SJCRH30 (cell line): Measurements from ENCODE around the gene SYNPO. TPM values are rescaled to one million over a fixed set of nuclear protein-coding genes. Genes with fewer than 3 reads are reported as not detected.

Experiments
- DNase-seq, 2 experiments: peaks; one replicate each; pipeline ENCODE4 v3.0.0-alpha.2; 2015 to 2020
- H3K27ac ChIP-seq: fragments of 250-450 bp; sonication (Bioruptor Pico); 2 replicates; pipeline ENCODE4 v1.5.1; 2020; ENCODE audit warnings: mild to moderate bottlenecking, moderate library complexity
- H3K27me3 ChIP-seq: fragments of 250-450 bp; sonication (Bioruptor Pico); 2 replicates; pipeline ENCODE4 v1.5.1; 2020; ENCODE audit warnings: mild to moderate bottlenecking, moderate library complexity
- H3K36me3 ChIP-seq: fragments of 250-450 bp; sonication (Bioruptor Pico); 2 replicates; pipeline ENCODE4 v1.5.1; 2020; ENCODE audit warnings: mild to moderate bottlenecking, moderate library complexity
- H3K4me1 ChIP-seq: fragments of 250-450 bp; sonication (Bioruptor Pico); 2 replicates; pipeline ENCODE4 v1.5.1; 2020; ENCODE audit warnings: mild to moderate bottlenecking, moderate library complexity
- H3K4me3 ChIP-seq: fragments of 250-450 bp; sonication (Bioruptor Pico); 2 replicates; pipeline ENCODE4 v1.5.1; 2020; ENCODE audit warnings: mild to moderate bottlenecking, moderate library complexity
- H3K9me3 ChIP-seq: fragments of 250-450 bp; sonication (Bioruptor Pico); replicated peaks from 2 replicates; pipeline ENCODE4 v1.5.1; 2020; ENCODE audit warnings: mild to moderate bottlenecking, moderate library complexity
- total RNA-seq: library from RNA; depleted of rRNA; stranded (reverse); fragments of >200 nt; shearing (Covaris generic); gene quantifications from 2 replicates; pipeline ENCODE4 v1.2.3, GENCODE V29; 2014

The SYNPO gene
- total RNA-seq, 1 experiment from 2014 or later, result 2.3 TPM

DNA sequence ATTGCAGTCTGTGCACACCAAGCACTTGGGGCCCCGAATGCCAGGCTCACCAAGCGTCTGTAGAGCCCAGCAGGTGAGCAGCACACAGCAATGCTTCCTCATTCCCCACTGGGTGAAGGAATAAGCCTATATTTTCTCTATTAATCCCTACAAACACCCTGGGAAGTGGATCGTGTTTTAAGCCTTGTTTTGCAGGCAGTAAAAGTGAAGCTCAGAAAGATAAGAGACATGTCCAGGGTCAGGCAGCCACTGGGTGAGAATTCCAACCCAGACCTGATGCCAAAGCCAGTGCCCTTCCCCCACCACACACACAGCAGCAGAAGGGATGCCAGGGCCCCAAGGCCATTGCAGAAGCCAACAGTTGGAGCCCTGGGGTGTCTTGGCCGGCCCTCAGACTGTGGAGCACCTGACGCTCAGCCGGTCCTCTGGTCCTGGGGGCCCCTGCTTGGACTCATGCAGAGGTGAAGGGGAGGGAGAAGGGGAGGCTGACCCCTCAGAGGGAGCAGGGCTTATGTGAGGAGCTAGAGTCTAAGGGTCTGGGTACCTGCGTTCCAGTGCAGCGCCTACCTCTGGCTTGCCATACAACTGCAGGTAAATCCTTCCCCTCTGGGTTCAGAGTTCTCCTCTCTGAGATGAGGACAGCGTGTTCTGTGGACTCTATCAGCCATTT, 26.3 kb upstream of the SYNPO start:
- no peak for DNase-seq
- Histone ChIP-seq H3K36me3 (no peaks in the 10 kb centered on the region), H3K27me3 (no peaks in the 10 kb centered on the region), H3K4me3 (no peak overlapping the region), H3K9me3 (no peaks in the 10 kb centered on the region), H3K27ac (no peak overlapping the region), H3K4me1 (peaks cover 40% of the 10 kb centered on the region)

DNA sequence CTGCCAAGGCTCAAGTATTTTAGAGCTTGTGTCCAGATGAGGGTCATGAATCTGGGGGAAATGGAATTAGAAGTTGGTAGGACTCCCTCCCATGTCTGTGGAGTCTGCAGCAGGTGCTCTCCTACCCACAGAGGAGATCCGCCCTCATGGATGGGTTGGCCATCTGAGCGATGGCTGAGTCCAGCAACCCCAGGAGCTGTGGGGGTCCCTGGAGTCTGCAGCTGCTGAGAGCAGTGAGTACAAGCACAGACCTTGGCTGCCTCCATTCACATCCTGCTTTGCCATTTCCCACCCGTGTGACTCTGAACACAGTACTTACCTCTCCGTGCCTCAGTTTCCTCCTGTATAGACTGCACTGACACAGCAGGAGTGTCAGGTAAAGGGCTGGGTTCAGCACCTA, 25.8 kb upstream of the SYNPO start:
- Histone ChIP-seq H3K27ac (no peak overlapping the region), H3K4me1 (peaks cover 43% of the 10 kb centered on the region), H3K36me3 (no peaks in the 10 kb centered on the region), H3K4me3 (no peak overlapping the region), H3K27me3 (no peaks in the 10 kb centered on the region), H3K9me3 (no peaks in the 10 kb centered on the region)
- no peak for DNase-seq

DNA sequence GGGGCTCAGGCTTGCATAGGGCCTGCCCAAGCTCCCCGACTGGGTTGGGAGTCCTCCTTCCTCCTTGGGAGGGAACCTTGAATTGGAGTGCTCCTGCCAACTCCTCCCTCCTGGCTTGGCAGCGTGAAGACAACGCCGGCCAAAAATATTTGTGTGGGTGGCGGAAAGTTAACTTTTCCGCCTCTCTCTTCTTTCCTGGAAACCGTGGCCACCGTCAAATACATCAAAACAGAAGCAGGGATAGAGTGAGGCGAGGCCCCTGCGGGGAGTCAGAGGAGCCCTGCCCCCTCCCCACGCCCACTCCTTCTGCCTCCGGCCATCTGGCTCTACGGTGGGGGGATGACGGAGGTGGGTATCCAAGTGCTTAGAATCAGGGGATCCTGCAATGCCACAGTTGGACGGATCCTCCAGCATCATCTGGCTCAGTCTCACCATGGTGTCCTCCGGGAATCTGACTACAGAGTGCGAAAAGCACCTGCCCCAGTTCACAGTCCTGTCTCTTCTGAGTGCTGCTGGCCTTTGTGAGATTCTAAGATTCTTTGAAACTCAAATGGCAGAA, 25.2 kb upstream of the SYNPO start:
- DNase-seq, result no peak
- H3K27me3 ChIP-seq, result no peaks in the 10 kb centered on the region
- no peak overlapping the region for H3K4me3 ChIP-seq
- H3K36me3 ChIP-seq, result no peaks in the 10 kb centered on the region
- H3K9me3 ChIP-seq, result no peaks in the 10 kb centered on the region
- H3K4me1 ChIP-seq, result peaks cover 39% of the 10 kb centered on the region
- no peak overlapping the region for H3K27ac ChIP-seq

DNA sequence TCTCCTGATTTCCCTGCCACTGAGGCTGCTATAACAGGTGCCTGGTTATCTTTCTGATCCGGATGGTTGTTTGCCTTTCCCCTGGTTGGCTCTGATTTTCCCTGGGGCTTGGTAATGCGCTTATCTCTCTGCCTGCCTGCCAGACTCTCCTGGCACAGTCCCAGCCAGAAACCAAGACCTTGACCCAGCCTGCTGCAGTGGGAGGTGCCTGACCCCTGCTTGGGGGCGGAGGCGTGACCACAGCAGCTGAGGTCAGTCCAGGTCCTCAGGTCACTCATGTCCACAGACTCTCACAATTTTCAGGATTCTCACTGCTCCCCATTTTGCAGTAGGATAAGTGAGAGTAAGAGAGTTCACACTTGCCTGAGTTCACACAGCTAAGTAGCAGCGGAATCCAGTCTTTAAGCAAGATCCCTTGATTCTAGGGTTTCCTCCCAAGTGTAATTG, 24.4 kb upstream of the SYNPO start:
- H3K4me3 ChIP-seq, result no peak overlapping the region
- H3K36me3 ChIP-seq, result no peaks in the 10 kb centered on the region
- H3K27ac ChIP-seq, result no peak overlapping the region
- H3K4me1 ChIP-seq, result peaks cover 36% of the 10 kb centered on the region
- no peaks in the 10 kb centered on the region for H3K27me3 ChIP-seq
- peak in 1 of 2 experiments; percentile 64 for DNase-seq
- H3K9me3 ChIP-seq, result no peaks in the 10 kb centered on the region

DNA sequence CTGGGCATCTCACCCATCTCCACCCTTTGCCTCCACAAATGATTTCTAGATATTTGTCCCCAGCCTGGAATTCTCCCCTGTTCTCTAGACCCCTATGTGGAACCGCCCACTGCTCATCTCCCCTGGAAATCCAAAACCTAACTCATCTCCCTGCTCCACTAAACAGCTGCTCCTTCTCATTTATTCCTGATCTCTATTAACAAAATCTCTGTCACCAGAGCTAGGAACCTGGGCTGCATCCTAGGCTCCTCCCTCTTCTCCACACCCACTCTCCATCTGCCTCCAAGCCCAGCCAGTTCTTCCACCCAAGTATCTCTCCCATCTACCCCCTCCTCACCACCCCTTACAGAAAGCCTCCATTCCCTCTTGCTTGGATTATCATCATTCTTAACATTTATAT, 24.0 kb upstream of the SYNPO start:
- H3K4me1 ChIP-seq, result peaks cover 36% of the 10 kb centered on the region
- H3K27ac ChIP-seq, result no peak overlapping the region
- H3K4me3 ChIP-seq, result no peak overlapping the region
- DNase-seq, result peak in 1 of 2 experiments; percentile 58
- H3K36me3 ChIP-seq, result no peaks in the 10 kb centered on the region
- H3K27me3 ChIP-seq, result no peaks in the 10 kb centered on the region
- no peaks in the 10 kb centered on the region for H3K9me3 ChIP-seq

DNA sequence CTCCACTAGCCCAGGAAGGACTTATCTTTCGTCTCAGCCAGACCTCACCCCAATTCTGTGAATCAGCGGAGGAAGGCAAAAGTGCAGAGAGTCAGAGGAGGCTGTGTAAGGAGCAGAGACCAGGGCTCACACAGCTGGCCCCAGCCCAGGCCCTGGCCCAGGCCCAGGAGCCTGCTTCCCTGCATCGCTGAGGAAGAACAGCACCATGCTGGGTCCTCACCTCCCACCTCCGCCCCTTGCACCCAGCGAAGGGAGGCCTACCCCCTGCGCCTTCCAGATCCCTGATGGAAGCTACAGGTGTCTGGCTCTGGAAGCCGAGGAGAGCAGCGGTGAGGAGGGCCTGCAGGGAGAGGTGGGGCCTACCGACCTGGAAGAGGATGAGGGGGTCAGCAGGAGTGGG, 22.3 kb upstream of the SYNPO start:
- H3K27ac ChIP-seq, result no peak overlapping the region
- peaks cover 37% of the 10 kb centered on the region for H3K4me1 ChIP-seq

DNA sequence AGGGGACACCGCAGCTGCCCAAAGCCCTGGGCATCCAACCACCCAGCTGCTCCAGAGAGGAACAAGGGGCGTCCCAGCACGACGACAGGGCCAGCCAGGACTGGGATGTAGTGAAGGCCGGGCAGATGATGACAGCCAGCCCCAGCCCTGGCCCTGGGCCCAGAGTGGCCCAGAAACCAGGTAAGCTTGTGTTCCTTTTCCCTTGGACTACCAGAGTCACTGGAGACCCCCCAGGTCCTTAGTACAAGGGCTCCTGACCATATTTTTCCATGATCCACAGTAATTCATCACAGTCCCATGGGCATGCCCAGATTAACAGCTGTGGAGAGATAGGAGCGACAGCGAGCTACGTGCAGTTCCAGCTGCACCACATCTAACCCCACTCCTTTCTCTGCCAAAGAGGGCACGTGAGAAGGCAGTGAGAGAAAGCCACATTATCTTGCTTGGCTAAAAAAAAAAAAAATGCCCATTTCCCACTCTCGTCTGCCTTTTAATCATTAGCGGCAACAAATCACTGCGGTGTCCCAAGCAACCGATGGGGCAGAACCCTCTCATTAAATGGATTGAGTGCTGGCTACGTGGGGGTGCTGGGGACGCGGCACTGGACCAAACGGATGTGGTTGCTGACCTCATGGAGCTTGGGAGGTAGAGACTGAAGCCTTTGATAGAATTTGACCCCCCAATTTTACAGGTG, 21.7 kb upstream of the SYNPO start:
- Histone ChIP-seq H3K27me3 (no peaks in the 10 kb centered on the region), H3K27ac (no peak overlapping the region), H3K4me3 (no peak overlapping the region), H3K36me3 (no peaks in the 10 kb centered on the region), H3K4me1 (peaks cover 43% of the 10 kb centered on the region), H3K9me3 (no peaks in the 10 kb centered on the region)
- peak; percentile 68 to 74 for DNase-seq

More for the DNA sequence above, 22.3 kb upstream of the SYNPO start:
- H3K4me3 ChIP-seq, result no peak overlapping the region
- H3K27me3 ChIP-seq, result no peaks in the 10 kb centered on the region
- no peak for DNase-seq
- H3K9me3 ChIP-seq, result no peaks in the 10 kb centered on the region
- H3K36me3 ChIP-seq, result no peaks in the 10 kb centered on the region

DNA sequence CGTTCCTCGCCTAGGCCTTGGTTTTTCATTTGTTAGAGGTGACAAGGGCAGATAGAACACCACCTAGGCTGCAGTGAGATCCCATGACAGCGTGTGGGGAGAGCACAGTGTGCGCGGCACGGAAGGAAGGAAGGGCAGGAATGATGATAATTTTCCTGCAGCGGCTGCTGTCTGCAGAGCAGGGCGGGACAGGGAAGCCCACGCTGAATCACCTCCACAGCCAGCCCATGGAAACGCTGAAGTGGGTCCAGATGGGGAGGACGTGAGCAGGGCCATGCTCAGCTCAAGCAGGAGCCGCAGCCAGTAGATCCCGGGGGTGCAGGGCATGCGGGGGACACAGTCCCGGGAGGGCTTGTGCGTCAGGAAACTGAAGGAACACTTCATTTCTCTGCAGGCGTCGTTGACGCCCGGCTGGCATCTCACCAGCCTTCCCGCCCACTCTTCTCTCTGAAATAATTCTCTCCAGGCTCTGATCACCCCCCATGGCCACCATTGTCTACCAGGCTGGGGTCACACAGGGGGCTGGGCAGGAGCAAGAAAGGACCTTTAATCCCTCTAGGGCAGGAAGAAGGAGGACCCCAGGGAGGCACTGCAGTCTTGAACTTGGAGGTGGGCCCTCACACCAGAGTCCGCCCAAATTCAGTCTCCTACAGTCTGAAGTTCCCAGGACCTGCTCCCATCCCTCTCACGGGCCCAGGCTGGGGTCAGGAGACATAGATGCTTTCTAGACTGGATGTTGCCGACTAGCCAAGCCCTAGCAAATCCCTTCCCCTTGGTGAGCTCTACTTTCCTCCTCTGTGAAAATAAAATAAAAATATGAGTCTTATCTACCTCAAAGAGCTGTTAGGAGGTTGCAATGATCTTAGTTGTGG, 20.9 kb upstream of the SYNPO start:
- H3K9me3 ChIP-seq, result no peaks in the 10 kb centered on the region
- peaks cover 49% of the 10 kb centered on the region for H3K4me1 ChIP-seq
- H3K27me3 ChIP-seq, result no peaks in the 10 kb centered on the region
- H3K4me3 ChIP-seq, result no peak overlapping the region
- no peak for DNase-seq
- H3K27ac ChIP-seq, result no peak overlapping the region
- no peaks in the 10 kb centered on the region for H3K36me3 ChIP-seq

DNA sequence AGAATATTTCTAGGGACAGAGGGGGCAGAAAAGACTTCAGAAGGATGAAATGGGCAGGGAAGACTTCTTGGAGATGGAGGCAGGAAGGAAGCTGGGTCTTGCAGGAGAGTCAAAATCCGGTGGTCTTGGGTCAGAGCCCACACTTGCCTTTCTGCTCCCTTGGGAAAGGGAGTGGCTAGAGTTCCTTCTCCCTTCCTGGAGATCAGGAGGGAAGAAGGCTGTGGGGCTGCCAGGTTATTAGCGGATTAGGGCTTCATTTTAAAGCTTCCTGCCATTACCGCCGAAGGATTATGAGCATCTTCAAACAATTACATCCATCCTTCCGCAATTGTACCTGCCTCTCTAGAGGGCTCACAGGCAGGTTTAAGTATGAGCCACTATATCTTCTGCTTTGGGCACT, 19.2 kb upstream of the SYNPO start:
- peaks cover 51% of the 10 kb centered on the region for H3K4me1 ChIP-seq
- no peaks in the 10 kb centered on the region for H3K36me3 ChIP-seq
- H3K9me3 ChIP-seq, result no peaks in the 10 kb centered on the region
- no peaks in the 10 kb centered on the region for H3K27me3 ChIP-seq
- no peak overlapping the region for H3K27ac ChIP-seq
- DNase-seq, result no peak
- H3K4me3 ChIP-seq, result no peak overlapping the region

DNA sequence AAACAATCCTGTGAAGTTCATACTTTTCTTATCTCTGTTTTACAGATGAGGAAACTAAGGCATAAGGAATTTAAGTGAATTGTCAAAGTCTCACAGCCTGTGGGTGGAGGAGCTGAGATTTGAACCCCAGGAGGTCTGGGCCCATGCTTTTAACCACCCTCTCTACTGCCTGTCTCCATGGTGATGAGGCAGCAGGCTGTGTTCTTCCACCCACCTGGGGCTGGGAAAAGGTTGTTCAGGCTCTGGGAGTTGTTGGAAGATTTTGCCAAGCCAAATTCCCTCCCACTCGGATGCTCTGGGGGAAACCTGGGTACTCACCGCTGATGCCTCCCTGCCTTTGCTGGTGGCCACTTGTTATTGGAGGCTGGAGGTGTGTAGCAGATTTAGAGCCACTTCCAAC, 18.3 kb upstream of the SYNPO start:
- Histone ChIP-seq H3K4me3 (no peak overlapping the region), H3K27me3 (no peaks in the 10 kb centered on the region), H3K27ac (no peak overlapping the region), H3K36me3 (no peaks in the 10 kb centered on the region), H3K9me3 (no peaks in the 10 kb centered on the region), H3K4me1 (peaks cover 47% of the 10 kb centered on the region)
- DNase-seq, result no peak

DNA sequence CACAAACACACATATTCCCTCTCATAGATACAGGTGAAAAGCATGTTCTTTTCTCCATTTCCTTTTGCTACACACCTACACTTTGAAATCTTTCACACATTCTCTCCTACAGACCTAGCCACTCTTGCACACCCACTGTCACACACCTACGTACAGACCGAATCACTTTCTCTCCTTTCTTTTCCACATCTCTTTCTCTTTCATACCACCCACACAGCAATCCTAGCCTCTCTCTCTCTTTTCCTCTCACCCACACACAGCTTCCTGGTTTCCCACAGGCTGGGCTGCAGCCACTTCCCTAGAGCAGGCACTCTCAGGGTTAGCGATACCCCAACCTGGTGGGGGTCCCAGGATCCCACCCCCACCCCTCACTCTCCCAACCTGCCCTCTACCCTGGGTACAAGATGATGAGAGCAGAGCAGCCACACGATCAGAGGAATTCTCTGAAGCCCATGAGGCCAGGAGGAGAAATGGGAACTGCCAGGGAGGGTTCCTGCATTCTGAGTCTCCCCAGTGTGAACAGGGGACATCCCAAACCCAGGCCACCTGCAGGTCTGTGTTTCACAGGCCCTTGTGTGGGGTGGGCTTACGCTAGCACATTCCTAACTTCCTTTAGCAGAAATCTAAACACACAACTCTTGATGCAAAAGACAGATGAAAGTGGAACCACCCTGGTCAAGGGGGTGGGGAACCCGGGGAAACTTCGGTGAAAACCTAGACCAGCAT, 17.1 kb upstream of the SYNPO start:
- no peak for DNase-seq
- Histone ChIP-seq H3K4me1 (peaks cover 42% of the 10 kb centered on the region), H3K27me3 (no peaks in the 10 kb centered on the region), H3K27ac (no peak overlapping the region), H3K36me3 (no peaks in the 10 kb centered on the region), H3K9me3 (no peaks in the 10 kb centered on the region), H3K4me3 (no peak overlapping the region)

DNA sequence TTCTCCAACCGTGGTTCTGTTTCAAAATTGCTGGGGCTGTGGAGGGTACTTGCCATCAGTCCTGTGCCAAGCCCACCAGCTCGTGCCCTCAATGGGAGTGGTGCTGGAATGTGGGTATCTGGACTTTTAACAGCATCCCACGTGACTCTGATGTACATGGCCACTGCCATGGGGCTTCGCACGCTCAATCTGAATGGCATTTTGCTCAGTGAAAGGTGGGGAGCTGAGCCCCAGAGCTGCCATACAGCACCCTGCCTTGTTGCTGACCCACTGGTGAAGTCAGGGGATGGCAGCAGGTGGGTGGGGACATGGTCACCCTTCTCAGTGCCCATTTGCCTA, 16.6 kb upstream of the SYNPO start:
- Histone ChIP-seq H3K4me1 (peaks cover 36% of the 10 kb centered on the region), H3K9me3 (no peaks in the 10 kb centered on the region), H3K36me3 (no peaks in the 10 kb centered on the region), H3K4me3 (peak overlapping the region; percentile 58), H3K27ac (no peak overlapping the region), H3K27me3 (no peaks in the 10 kb centered on the region)
- no peak for DNase-seq

DNA sequence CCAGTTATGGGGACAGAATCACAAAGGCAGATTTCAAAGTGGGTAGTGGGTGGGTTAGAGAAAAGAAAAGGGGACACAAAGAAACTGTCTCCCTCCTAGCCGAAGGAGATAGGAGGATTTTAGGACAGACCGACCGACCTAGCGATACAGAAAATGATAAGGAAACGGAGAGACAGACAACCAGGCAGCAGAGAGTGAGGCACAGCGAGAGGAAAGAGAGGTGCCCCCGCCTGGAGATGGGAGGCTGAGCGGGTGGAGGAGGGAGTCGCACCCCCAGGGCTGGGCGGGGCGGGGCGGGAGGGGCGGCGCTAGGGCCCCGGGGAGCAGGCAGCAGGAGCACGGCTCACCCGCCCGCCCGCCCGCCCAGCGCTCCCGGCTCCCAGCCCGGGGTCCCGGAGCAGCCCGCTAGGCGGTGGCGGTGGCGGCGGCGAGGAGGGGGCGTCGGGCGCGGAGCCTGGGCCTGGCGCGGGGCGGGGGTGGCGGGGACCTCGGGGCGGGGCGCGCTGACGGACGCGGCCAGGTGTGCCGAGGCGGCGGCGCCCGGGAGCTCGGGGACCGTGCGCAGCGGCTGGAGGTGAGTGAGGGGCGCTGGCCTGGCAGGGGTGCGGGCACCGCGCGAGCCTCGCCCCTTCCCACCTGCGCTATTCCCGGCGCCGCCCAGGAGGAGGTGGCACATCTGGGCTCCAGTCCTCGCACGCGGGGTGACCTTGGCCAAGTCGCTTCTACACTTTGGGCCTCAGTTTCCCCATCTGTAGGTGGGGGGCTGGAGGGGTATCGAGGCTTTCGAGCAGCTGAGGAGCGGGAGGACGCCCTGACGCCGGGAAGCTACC, 15.9 kb upstream of the SYNPO start:
- H3K27ac ChIP-seq, result no peak overlapping the region
- H3K4me1 ChIP-seq, result peaks cover 31% of the 10 kb centered on the region
- no peaks in the 10 kb centered on the region for H3K9me3 ChIP-seq
- DNase-seq, result peak; percentile 62 to 69
- no peaks in the 10 kb centered on the region for H3K27me3 ChIP-seq
- peak overlapping the region; percentile 58 for H3K4me3 ChIP-seq
- no peaks in the 10 kb centered on the region for H3K36me3 ChIP-seq

DNA sequence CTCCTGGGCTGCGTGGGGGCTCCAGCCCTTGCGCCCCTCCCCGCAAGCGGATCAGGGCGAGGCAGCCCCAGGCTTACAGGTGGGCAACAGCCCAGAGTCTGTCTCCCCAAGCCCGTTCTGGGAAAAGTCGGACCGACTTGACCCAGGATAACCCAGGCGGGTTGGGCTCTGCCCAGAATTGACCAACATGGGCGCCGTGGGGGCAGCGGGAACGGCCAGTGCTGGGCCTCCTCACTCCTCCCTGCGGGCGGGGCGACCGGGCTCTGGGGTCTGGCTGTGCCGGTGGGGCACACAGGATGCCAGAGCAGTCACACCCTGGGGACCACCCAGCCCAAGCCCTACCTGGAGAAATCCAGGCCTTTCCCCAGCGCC, 15.3 kb upstream of the SYNPO start:
- no peaks in the 10 kb centered on the region for H3K9me3 ChIP-seq
- peaks cover 31% of the 10 kb centered on the region for H3K4me1 ChIP-seq
- no peak for DNase-seq
- H3K4me3 ChIP-seq, result peak overlapping the region; percentile 49
- H3K27me3 ChIP-seq, result no peaks in the 10 kb centered on the region
- no peak overlapping the region for H3K27ac ChIP-seq
- no peaks in the 10 kb centered on the region for H3K36me3 ChIP-seq
